Epidermal melanocyte (primary cell): ENCODE measurements around the gene TSNAXIP1.
"Not testable (repeated sequence)": the region's sequence is repeated elsewhere in the genome, so short reads cannot be mapped to it uniquely, and the experiment has no call there.

ENCODE experiments used
- DNase-seq: peaks from one replicate; pipeline ENCODE4 v3.0.0; 2011; ENCODE audit warnings: low spot score; ENCODE audit not compliant: insufficient read length

The TSNAXIP1 gene

DNA sequence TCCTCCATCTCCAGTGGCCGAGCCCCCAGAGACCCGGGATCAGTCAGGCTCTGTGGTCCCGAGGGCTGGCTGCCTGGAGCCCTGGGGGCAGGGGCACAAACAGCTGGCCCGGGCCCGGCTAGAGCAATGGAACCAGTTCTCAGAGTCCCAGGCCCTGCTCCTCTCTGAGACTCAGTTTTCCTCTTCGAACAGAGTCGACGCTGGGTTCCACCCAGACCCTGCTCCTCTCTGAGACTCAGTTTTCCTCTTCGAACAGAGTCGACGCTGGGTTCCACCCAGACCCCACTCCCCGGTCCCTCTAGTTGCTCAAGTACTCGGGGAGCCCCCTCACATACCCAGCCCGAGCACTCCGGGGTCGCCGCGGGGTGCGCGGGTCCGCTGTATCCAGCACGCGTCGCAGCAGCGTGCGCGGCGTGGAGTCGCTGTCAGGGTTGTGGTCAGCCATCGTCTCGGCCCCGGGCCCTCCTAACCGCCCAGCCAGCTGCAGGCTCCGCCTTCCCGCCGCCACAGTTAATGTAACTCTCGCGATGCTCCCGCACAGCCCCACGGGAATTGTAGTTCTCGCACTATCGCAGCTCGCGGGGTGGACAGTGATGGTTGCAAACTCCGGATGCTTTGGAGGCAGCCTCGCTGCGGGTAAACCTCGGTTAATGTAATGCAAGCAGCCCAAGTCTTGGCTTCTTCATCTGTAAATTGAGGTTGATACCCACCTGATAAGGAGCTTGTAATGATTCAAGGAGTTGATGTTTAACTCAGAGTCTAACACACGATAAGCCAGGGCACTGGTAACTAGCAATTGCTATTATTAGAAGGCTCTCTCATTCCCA is 26.9 kb downstream of the TSNAXIP1 start:
- peak; percentile 96 for DNase-seq

DNA sequence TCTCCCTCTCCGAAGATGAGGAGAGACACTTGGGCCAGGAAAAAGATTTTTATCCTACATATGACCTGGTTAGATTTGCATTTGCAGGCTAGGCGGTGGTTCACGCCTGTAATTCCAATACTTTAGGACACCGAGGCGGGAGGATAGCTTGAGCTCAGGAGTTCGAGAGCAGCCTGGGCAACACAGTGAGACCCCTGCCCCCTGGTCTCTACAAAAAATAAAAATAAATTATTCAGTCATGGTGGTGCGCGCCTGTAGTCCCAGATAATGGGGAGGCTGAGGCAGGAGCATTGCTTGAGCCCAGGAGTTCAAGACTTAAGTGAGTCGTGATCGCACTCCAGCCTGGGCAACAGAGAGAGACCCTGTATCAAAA is 27.5 kb downstream of the TSNAXIP1 start:
- no peak for DNase-seq

DNA sequence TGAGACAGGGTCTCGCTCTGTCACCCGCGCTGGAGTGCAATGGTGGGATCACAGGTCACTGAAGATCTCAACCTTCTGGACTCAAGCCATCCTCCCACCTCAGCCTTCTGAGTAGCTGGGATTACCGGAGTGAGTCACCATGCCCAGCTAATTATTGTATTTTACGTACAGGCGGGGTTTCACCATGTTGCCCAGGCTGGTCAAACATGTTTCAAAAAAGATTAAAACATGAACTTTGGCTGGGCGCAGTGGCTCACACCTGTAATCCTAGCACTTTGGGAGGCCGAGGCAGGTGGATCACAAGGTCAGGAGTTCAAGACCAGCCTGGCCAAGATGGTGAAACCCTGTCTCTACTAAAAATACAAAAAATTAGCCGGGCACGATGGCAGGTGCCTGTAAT is 30.5 kb downstream of the TSNAXIP1 start:
- DNase-seq = not testable (repeated sequence)

DNA sequence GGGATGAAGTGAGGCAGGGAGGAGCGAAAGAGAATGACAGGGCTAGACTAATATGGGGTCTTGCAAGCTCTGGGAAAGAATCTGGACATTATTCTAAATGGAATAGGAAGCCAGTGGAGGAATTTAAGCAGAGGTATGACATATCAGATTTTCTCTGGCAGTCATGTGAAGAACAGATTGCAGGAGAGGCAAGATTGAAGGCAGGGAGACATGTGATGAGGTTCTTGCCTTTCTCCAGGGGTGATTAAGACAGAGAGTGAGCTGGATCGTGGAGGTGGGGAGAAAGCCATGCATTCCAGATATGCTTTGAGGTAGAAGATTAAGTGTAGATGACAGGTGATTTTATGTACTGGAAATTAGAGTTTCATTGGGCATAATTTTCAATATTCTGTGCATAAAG is 31.1 kb downstream of the TSNAXIP1 start:
- no peak for DNase-seq

DNA sequence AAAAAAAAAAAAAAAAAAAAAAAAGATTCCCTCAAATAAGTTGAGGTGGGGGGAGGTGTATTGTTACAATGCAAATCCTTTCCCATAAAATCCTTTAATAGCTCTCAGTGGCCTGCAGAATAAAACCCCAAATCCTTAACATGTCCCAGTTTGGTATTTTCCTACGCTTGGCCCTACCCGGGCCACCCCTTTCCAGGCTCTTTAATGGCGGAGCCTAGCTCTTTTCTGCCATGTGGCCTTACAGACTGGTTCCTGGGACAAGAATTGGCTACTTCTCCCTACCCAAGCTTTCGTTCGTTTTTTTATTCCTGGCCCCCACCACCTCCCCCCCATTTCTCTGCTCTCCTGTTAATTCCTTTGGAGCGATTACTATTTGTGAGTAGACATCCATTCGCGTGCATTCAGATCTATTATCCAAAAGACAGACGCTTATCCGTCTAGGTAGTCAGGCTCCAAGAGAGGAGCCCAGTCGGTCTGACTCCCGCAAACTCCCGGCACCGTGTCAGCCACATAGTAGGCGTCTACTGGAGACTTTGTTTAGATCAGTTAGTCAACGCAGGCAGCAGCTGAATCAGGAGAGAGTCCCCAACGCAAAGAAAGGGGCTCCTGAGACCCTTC is 34.6 kb downstream of the TSNAXIP1 start:
- no peak for DNase-seq

DNA sequence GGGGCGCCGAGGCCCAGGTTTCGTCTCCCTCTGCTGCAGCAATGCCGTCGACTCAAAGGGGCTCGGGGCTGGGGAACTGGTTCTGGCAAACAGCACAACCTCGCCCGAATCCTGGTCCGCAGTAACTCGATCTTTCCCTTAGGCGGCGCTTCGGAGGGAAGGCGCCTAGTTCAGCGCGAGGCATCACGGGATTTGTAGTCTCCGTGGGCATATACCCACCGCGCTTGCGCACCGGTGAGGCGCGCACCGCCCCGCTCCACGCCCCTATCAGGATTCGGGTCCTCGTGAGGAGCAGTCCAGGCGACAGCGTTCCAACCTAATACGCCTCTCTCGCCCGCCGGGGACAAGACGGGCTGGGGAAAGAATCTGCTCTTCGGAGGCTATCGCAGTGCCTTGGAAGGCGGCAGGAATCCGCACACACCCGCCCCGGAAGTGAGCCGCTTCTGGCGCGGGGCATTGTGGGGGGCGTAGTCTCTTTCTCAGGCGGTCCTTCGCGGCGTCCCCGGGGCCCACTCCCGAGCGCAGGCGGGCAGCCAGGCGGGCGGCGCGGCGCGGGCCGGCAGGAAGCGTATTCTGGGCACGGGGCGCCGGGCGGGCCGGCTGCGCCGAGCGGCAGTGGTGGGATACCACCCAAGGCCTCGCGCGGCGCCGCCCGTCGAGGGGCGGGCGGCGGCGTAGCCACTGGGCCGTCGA is 35.3 kb downstream of the TSNAXIP1 start, which contains the start of gene THAP11:
Gene THAP11 (plus strand): TSS at position 505 of the 693 bp plus-strand sequence. CDS start 235 bp downstream, outside the sequence.
- peak; percentile 98 for DNase-seq

DNA sequence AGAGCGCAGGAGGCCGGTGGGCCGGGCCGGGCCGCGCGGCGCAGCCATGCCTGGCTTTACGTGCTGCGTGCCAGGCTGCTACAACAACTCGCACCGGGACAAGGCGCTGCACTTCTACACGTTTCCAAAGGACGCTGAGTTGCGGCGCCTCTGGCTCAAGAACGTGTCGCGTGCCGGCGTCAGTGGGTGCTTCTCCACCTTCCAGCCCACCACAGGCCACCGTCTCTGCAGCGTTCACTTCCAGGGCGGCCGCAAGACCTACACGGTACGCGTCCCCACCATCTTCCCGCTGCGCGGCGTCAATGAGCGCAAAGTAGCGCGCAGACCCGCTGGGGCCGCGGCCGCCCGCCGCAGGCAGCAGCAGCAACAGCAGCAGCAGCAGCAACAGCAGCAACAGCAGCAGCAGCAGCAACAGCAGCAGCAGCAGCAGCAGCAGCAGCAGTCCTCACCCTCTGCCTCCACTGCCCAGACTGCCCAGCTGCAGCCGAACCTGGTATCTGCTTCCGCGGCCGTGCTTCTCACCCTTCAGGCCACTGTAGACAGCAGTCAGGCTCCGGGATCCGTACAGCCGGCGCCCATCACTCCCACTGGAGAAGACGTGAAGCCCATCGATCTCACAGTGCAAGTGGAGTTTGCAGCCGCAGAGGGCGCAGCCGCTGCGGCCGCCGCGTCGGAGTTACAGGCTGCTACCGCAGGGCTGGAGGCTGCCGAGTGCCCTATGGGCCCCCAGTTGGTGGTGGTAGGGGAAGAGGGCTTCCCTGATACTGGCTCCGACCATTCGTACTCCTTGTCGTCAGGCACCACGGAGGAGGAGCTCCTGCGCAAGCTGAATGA is 36.0 kb downstream of the TSNAXIP1 start:
- DNase-seq = peak; percentile 36

DNA sequence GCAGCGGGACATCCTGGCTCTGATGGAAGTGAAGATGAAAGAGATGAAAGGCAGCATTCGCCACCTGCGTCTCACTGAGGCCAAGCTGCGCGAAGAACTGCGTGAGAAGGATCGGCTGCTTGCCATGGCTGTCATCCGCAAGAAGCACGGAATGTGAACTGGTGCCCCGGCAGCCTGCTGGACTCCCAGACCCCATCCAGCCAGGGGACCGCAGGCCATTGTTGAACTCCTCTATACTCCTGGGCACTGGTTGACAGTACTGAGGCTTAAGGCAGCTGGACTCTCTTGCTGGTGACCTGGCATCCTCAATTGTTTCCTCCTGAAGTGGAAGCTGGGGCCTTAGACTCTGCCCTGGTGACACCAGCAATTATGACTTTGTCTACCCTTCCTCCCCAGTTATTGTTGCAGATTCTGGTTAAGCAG is 36.7 kb downstream of the TSNAXIP1 start:
- DNase-seq = no peak

DNA sequence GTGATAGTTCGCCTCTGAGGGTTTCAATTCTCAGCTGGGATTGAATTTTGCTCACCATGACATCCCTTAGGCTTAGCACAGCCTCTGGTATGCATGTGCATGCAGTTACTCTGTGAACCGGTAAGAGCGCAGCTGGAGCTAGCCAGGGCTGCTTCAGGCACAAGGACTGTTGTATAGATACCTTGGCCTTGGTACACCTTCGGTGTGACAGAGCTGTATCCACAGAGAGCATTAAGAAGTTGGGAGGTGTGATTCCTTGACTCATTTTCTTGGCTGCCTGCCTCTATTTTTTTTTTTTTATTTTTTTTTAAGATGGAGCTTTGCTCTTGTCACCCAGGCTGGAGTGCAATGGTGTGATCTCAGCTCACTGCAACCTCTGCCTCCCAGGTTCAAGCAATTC is 37.8 kb downstream of the TSNAXIP1 start:
- DNase-seq = no peak

DNA sequence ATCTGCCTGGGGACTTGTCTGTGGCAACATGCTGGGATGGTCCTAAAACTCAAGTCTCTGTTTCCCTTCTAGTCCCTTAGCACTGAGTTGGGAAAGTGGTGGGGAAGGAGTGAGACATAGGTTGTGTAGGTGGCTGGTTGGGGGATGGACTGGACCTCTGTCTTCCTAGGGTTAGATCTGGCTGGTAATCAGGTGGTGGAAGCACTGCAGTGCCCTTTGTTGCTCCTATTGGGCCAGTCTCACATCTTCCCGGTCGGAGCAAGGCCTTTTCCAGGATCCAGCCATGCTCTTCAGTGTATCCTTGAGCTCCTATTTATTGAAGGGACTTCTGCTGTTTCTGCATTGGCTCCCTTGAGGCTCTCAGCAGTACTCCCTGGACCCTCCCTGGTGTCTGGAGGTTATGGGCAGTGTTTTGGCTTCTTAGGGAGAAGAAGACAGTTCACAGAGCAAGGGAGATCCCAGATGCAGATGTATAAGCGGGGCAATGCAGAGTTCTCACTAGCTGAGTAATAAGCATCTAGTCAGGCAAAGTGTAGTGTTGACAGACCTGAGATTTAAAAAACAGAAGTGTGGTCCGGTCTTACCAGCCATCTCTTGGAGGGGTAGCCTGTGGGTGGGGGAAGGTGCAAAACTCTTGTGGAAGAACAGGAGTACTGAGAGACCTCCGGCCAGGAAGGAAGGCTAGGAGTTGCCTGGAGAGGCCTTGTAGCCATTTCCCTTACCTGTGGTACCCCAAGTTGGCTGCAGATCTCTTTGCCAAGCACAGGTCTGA is 38.8 kb downstream of the TSNAXIP1 start:
- no peak for DNase-seq

DNA sequence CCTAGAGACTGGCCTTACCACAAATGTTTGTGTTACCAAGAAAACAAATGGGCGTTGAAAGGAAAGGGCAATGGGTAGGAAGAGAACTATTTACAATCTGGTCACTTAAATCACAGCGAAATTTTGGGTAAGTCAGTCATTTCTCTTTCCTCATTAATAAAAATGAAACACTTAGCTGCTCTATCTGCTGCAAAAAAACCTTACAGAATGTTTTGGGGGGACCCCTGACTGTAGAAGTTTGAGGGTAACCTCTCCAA is 39.3 kb downstream of the TSNAXIP1 start:
- DNase-seq = no peak

DNA sequence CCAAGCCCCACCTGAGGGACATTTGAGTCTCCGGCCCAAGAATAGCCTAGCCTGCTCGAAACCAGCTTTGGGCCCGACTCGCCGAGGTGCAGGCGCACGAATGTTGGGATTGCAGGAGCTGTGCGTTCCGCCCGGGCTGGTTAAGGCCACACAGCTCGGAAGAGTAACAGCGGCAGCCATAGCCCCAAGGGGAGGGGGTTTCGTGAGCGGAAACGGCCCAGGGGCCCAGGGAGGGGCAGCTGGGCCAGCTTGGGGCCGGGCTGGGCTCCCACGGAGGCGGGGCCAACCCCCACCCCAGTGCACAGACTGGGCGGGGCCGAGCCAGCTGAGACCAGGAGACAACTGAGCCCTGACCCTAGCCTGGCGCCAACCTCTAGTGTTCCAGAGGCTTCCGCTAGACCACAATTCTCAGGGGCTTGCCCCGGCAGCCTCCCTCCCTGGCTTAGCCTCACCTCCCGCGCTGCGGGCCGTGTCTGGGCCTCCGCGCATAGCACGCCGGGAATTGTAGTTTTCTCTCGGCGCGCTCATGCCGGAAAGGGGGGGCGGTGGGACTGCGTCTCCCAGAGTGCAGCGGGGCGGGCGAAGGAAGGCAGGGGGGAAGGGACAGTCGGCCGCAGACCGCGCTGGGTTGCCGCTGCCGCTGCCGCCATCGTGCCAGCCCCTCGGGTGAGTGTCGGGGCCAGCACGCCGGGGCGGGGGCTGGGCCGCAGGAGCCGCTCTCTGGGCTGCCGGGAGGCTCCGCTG is 39.8 kb downstream of the TSNAXIP1 start, which contains the start of gene NUTF2:
Gene NUTF2 (plus strand): TSS at position 614 of the 744 bp plus-strand sequence. CDS start 18,198 bp downstream, outside the sequence.
- DNase-seq = peak; percentile 96

DNA sequence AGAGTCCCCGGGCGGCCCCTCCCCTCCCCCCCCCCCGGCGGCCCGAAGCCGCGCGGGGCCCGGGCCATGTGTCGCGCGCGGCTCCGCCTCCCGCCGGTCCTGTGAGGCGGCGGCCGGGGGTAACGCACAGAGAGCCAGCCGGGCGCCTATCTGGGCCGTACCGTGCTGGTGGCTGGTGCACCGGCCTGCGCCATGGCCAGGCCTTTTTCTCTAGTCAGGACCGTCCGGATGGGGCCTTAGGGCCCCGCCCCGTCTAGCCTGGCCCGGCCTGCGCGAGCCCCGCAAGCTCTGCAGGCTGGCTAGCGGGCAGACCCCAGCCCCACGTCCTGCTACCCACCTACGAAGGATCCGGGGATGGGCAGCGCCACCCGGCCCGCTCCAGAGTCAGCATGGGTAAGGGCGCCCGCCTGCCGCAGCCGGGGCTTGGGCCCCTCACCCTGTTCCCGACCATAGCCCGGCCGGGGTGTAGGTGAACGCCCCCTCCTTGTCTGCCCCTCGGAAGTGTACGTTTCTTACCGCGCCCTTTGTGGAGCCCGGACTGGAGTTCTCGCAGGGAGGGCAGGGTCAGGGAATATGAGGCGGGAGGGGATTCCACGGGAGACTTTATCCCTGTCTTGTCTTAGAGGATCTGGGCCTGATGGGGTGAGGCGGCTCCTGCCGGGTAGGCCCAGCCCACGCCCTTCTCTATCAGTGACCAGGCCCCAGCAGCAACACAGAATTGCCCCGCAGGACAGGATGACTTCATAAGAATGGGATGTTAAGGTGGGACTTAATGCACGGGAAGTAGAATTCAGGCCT is 40.6 kb downstream of the TSNAXIP1 start, which contains the start of gene CENPT:
Gene CENPT (minus strand): TSS at position 630 of the 798 bp plus-strand sequence. CDS start 13,834 bp downstream, outside the sequence.
- DNase-seq = no peak

DNA sequence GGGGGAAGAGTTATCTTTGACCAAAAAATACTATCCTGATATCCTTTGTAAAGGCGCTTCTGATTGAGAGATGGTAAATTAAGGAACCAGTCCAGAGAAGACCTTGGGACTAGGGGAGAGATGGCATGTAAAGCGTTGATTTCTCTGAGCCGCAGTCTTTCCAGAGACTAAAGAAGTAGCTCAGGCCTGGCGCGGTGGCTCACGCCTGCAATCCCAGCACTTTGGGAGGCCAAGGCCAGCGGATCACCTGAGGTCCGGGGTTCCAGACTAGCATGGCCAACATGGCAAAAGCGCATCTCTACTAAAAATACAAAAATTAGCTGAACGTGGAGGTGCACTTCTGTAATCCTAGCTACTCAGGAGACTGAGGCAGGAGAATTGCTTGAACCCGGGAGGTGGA is 41.4 kb downstream of the TSNAXIP1 start:
- no peak for DNase-seq

DNA sequence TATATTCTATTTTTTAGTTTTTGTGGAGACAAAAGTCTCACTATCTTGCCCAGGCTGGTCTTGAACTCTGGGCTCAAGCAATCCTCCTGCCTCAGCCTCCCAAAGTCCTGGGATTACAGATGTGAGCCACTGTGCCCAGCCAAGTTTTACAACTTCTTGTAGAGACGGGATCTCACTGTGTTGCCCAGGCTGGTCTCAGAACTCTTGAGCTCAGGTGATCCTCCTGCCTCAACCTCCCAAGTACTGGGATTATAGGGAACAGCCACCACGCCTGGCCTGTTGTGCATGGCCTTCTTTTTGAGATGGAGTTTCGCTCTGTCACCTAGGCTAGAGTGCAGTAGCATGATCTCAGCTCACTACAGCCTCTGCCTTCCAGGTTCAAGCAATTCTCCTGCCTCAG is 47.0 kb downstream of the TSNAXIP1 start:
- no peak for DNase-seq

DNA sequence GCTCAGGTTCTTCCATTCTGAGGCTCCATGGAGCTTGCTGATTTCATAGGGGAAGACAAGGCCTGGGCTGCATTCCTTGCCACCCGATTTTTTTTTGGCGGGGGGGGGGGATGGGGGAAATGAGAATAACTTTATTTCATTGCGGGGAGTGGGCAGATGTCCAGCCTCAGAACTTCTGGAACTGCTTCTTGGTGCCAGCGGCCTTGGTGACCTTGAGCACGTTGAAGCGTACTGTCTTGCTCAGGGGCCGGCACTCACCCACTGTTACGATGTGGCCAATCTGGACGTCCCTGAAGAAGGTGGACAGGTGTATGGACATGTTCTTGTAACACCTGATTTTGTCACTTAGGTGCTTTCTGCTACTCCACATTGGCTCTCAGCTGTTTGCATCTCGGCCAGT is 49.1 kb downstream of the TSNAXIP1 start:
- no peak for DNase-seq

DNA sequence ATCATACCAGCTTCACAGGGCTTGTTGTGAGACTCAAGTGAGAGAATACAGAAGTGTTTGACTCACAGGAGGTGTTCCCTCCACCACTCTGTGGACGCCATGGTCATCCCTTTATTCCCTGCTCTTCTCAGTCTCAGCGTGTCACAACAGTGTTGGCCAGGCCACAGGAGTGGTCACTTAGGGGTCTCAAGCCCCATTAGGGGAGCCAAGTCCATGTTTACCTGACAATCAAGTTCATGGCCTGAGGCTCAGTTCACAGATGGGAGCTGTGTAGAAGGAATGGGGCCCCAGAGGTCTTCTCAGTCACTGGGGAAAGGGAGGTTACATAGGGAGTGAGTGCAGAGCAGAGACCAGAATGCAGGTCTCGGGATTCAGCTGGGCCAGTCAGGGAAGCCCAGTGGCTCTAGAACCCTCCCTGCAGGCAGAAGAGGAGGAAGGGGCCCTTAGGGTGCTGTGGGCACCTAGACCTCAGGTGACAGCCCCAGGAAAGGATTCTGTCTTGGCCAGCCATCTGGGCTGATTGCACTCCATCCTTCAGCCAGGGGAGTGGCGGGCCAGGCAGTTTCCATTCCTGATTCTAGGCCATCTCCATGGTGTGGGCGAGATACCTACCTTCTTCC is 50.3 kb downstream of the TSNAXIP1 start:
- DNase-seq = no peak

DNA sequence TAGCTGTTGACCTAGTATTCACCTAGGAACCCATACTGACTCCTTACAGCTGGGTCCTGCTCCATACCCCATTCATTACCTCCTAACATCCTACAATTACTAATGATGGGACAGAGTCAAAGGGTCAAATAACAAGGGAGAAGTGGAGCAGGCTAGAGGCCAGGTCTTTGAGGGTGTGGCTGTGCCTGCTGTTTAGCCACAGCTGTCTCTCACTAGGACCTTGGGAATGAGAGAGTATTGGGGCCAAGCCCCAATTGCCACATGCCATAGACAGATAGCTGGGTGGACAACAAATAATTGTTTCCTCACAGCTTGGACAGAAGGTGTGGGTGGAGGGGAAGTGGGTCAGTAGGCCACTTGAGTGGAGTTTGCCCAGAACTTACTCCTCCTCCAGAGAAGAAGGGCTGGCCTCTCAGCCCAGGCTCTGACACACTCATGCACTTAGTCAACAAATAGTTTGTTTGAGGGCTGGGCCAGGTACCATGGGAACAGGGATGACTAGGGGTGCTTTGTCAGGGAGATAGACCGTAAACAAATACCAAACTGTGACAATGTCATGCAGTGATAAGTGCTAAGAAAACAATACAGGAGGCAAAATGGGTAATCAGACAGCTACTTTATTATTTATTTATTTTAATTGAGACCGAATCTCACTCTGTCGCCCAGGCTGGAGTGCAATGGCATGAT is 51.0 kb downstream of the TSNAXIP1 start:
- peak; percentile 69 for DNase-seq
